Left lung (tissue), 10 donors: Measurements from ENCODE around the gene CCPG1. TPM values are rescaled to one million over a fixed set of nuclear protein-coding genes. Genes with fewer than 3 reads are reported as not detected.

Experiments used
- ATAC-seq: fragments of 200-7000 bp; cut with Tn5 transposase; one replicate; pipeline ENCODE4 v1.9.1; 2020; ENCODE audit warnings: moderate library complexity
- DNase-seq, 4 donors: peaks; one replicate each; pipeline ENCODE4 v3.0.0-alpha.2; 2013 to 2020
- H3K27ac ChIP-seq, 2 donors: fragments of 200-600 bp; sonication (generic) in 1 of 2; one replicate each; pipeline versions ENCODE4 v1.5.0 to v1.8.0; 2020 to 2021
- H3K27me3 ChIP-seq, 2 donors: fragments of 200-600 bp; sonication (generic) in 1 of 2; one replicate each; pipeline versions ENCODE4 v1.5.0 to v1.8.0; 2020 to 2021
- H3K36me3 ChIP-seq, 2 donors: fragments of 200-600 bp; sonication (generic) in 1 of 2; one replicate each; pipeline versions ENCODE4 v1.5.0 to v1.8.0; 2020 to 2021
- H3K4me1 ChIP-seq, 2 donors: fragments of 200-600 bp; one replicate each; pipeline ENCODE4 v1.8.0; 2021
- H3K4me3 ChIP-seq, 2 donors: fragments of 200-600 bp; sonication (generic) in 1 of 2; one replicate each; pipeline versions ENCODE4 v1.5.0 to v1.8.0; 2020 to 2021; ENCODE audit warnings: mild to moderate bottlenecking in 1 of 2
- H3K9me3 ChIP-seq, 2 donors: fragments of 200-600 bp; sonication (generic) in 1 of 2; one replicate each; pipeline versions ENCODE4 v1.5.0 to v1.8.0; 2020 to 2021
- CTCF ChIP-seq, 2 donors: fragments of 200-600 bp; sonication (generic) in 1 of 2; IDR thresholded peaks; one replicate each; pipeline versions ENCODE4 v1.5.0 to v1.8.0; 2021; ENCODE audit warnings: antibody characterized with exemption in 2 of 2
- intact Hi-C, 2 donors: fragments of 100-400 bp; cut with DNase I; formaldehyde crosslinking; loops; one replicate each; pipeline versions ENCODE4 v1.11.2 to v1.14.2; 2022
- polyA plus RNA-seq, 6 donors: library from polyadenylated mRNA; unstranded; fragments of 120-200 nt; gene quantifications; one replicate each; pipeline ENCODE4 v1.2.1, GENCODE V29; 2013; ENCODE audit not compliant: insufficient read length in 6 of 6
- total RNA-seq, 2 donors: library from RNA; stranded (reverse); fragmentation: NEBNext Ultra II Directional; extraction: Animal tissue kit (Norgen Biotek cat#: 25700); gene quantifications; one replicate each; pipeline ENCODE4 v1.2.1, GENCODE V29; 2021
- donor health status: DM: no; HTN: yes; CAD: no.
- donor health status: DM: no; HTN: no; CAD: no.

CCPG1 gene
- total and polyA plus RNA-seq, 8 donors, result 29.1 to 98.0 (median 33.5) TPM

GRCh38 chr15:55389264-55389607 is 18.9 kb downstream of the CCPG1 start:
- no peak for ATAC-seq

GRCh38 chr15:55387027-55387426 is 21.1 kb downstream of the CCPG1 start:
- intact Hi-C loops, result no loop called here
- Histone ChIP-seq H3K9me3 (no peaks in the 10 kb centered on the region), H3K27ac (no peak overlapping the region), H3K4me1 (no peaks in the 10 kb centered on the region), H3K27me3 (no peaks in the 10 kb centered on the region), H3K4me3 (no peak overlapping the region), H3K36me3 (peaks cover 0 to 50% of the 10 kb centered on the region in 2 donors)
- ATAC-seq (no peak), DNase-seq (no peak)
- no peak for TF ChIP-seq CTCF (IDR thresholded peaks at IDR 0.05)

More at GRCh38 chr15:55389264-55389607, 18.9 kb downstream of the CCPG1 start:
- peak overlapping the region in 1 of 2 donors; percentile 30 for H3K27ac ChIP-seq
- no peaks in the 10 kb centered on the region for H3K27me3 ChIP-seq
- peaks cover 0 to 34% of the 10 kb centered on the region in 2 donors for H3K36me3 ChIP-seq
- no peak for DNase-seq
- H3K9me3 ChIP-seq, result no peaks in the 10 kb centered on the region
- TF ChIP-seq CTCF (IDR thresholded peaks at IDR 0.05), result no peak
- H3K4me3 ChIP-seq, result no peak overlapping the region
- peaks cover 0 to 1% of the 10 kb centered on the region in 2 donors for H3K4me1 ChIP-seq
- intact Hi-C loops, result no loop called here

GRCh38 chr15:55383687-55384086 is 24.5 kb downstream of the CCPG1 start:
- Histone ChIP-seq H3K4me1 (no peaks in the 10 kb centered on the region), H3K27ac (no peak overlapping the region), H3K9me3 (no peaks in the 10 kb centered on the region), H3K27me3 (no peaks in the 10 kb centered on the region), H3K36me3 (peaks cover 0 to 74% of the 10 kb centered on the region in 2 donors), H3K4me3 (no peak overlapping the region)
- DNase-seq, result no peak
- no peak for ATAC-seq
- TF ChIP-seq CTCF (IDR thresholded peaks at IDR 0.05), result no peak
- intact Hi-C loops, result no loop called here

- no peaks in the 10 kb centered on the region for H3K9me3 ChIP-seq
- no peak for TF ChIP-seq CTCF (IDR thresholded peaks at IDR 0.05)
- intact Hi-C loops, result no loop called here
Observed at GRCh38 chr15:55381595-55381994, 26.6 kb downstream of the CCPG1 start.

GRCh38 chr15:55379095-55379494 is 29.1 kb downstream of the CCPG1 start:
- no peak for DNase-seq
- H3K9me3 ChIP-seq, result no peaks in the 10 kb centered on the region
- H3K27ac ChIP-seq, result no peak overlapping the region
- no peak for TF ChIP-seq CTCF (IDR thresholded peaks at IDR 0.05)
- no peak overlapping the region for H3K4me3 ChIP-seq
- peaks cover 0 to 83% of the 10 kb centered on the region in 2 donors for H3K36me3 ChIP-seq
- H3K27me3 ChIP-seq, result no peaks in the 10 kb centered on the region
- ATAC-seq, result no peak
- no peaks in the 10 kb centered on the region for H3K4me1 ChIP-seq
- intact Hi-C loops, result no loop called here

More at GRCh38 chr15:55381595-55381994, 26.6 kb downstream of the CCPG1 start:
- Histone ChIP-seq H3K27me3 (no peaks in the 10 kb centered on the region), H3K36me3 (peaks cover 0 to 85% of the 10 kb centered on the region in 2 donors), H3K27ac (no peak overlapping the region), H3K4me1 (no peaks in the 10 kb centered on the region), H3K4me3 (no peak overlapping the region)
- DNase-seq, result no peak
- ATAC-seq, result no peak
